Middle frontal gyrus (tissue), 1 donor: ENCODE results near the gene SLC35F3.
"Not testable (repeated sequence)": the region's sequence is repeated elsewhere in the genome, so short reads cannot be mapped to it uniquely, and the experiment has no call there.

Experiments used
- DNase-seq: peaks from one replicate; pipeline ENCODE4 v3.0.0-alpha.2; 2015; ENCODE audit warnings: low spot score; ENCODE audit errors: extremely low spot score

The SLC35F3 gene

DNA sequence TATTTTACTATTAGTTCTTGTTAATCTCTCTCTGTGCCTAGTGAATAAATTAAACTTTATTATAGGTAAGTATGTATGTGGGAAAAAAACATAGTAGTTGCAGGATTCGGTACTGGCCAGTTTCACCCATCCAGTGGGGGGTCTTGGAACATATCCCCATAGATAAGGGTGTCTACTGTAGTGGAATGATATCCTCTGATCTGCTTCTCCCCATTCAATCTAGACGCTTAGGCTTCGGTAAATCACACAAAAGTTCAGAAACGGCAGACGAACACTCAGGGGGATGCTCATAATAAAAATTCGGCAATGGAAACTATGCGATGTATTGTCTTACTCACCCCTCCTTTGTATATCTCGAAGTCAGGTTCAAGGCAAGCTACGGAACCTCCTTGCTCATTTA, 235.9 kb downstream of the SLC35F3 start:
- DNase-seq = no peak

- no peak for DNase-seq
Observed at GRCh38 chr1:234141006-234141405, 236.5 kb downstream of the SLC35F3 start.

- DNase-seq = no peak
Observed at GRCh38 chr1:234143681-234144080, 239.2 kb downstream of the SLC35F3 start.

GRCh38 chr1:234144901-234145300, 240.4 kb downstream of the SLC35F3 start:
- no peak for DNase-seq

DNA sequence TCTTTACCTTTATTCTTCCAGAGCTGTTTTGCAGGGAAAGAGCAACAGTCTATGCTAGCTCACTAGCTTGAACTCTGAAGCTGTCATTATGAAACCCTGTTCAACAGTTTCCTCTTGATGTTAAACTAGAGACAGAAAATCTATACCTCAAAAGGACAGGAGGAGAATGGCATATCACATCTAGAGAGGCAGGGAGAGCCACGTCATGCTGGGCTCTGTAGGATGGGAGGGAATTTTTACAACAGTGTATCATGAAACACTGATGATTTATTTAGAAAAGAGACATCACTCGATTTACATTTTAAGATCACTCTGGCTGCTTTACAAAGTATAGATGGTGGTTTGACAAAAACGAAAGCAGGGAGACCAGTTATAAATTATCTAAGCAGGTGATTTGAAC, 243.9 kb downstream of the SLC35F3 start:
- no peak for DNase-seq

DNA sequence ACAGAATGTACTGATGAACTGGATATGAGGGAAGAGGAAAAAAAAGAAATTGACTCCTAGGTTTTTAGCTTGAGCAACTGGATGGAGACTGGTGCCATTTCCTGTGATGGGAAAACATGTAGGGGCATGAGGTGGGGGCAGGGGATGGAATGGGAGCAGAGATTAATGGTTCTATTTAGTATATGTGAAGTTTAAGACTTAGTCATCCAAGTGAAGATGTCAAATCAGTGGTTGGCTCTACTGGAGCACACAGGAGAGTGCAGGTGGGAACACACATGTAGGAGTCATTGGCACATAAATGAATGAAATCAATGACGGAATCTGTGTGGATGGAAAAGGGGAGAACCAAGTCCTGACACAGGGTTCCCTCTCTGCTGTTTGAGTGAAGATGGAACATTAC, 244.3 kb downstream of the SLC35F3 start:
- DNase-seq = no peak

GRCh38 chr1:234149217-234149616, 244.7 kb downstream of the SLC35F3 start:
- DNase-seq = peak; percentile 12

- DNase-seq = no peak
Observed at GRCh38 chr1:234150892-234151291, 246.4 kb downstream of the SLC35F3 start.

GRCh38 chr1:234152344-234152743, 247.9 kb downstream of the SLC35F3 start:
- not testable (repeated sequence) for DNase-seq

- peak; percentile 32 for DNase-seq
Observed at GRCh38 chr1:234154320-234155251, 250.1 kb downstream of the SLC35F3 start.

DNA sequence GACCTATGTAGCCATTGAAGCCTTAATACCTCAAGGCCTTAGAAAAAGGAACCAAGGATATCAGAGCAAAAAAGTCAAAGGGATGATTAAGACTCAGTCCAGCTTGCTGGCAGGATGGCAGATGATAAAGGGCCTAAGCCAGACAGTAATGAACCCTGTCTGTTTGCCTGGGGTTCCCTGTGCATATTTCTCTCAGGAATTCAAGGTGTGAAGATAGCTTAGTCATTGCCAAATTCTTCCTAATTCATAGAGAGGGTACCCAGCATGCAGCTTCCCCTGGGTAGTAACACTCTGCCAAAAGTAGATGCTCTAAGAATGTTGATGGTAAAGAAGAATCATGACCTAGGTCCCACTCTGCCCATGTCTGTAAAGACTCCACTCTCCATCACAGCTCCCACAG, 258.2 kb downstream of the SLC35F3 start:
- DNase-seq = no peak

DNA sequence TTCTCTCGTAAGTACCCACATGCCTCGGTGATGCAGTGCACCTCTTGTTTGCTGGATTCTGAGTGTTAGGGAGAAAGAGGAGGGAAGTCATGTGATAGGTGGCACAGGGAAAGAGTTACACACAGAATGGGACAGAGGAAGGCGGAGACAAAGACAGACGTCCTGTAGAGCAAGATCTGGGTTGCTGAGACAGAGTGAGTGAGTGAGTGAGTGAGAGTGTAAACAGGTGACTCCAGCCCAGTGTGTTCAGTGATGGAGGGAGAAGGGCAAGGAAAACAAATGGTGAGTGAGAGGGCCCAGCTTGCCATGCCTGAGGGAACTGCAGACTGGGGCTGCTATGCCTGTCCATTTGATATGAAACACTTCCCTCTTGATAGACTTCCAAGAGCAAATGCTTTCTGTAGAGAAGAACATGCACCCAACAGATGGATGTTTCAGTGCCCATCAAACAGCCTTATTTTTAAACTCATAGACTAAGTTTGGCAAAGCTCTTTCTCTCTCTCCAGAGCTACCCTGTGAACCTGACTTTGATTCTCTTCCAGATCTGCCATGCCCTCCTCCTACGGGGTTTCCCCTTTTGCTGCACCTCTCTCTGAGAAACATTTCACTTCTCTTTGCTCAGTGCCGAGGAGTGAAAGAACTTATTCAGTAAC, 258.9 kb downstream of the SLC35F3 start:
- no peak for DNase-seq

DNA sequence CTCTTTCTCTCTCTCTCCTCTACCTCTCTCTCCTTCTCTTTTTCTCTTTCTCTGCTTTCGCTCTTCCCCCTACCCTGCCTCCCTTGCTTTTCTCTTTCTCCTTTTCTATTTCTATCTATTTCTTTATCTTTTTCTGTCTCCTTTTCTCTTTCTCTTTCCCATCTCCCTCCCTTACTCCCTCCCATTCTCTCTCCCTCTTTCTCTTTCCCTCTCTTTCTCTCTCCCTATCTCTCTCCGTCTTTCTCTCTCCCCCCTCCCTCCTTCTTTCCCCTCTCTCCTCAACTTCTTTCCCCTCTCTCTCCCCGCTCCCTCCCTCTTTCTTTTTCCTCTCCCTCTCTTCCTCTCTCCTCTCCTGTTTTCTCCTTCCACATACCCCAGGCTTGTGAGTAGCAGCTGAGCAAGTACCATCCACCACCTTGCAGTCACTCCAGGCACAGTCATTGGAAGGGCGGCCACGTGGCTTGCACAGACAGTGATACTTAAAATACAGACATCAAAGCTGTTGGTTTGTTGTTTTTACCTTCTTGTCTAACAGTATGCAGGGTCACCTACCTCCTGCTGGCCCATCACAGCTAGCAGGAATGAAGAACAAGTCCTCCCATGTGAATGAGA, 259.7 kb downstream of the SLC35F3 start:
- no peak for DNase-seq

GRCh38 chr1:234168061-234168724, 263.7 kb downstream of the SLC35F3 start:
- DNase-seq = no peak

DNA sequence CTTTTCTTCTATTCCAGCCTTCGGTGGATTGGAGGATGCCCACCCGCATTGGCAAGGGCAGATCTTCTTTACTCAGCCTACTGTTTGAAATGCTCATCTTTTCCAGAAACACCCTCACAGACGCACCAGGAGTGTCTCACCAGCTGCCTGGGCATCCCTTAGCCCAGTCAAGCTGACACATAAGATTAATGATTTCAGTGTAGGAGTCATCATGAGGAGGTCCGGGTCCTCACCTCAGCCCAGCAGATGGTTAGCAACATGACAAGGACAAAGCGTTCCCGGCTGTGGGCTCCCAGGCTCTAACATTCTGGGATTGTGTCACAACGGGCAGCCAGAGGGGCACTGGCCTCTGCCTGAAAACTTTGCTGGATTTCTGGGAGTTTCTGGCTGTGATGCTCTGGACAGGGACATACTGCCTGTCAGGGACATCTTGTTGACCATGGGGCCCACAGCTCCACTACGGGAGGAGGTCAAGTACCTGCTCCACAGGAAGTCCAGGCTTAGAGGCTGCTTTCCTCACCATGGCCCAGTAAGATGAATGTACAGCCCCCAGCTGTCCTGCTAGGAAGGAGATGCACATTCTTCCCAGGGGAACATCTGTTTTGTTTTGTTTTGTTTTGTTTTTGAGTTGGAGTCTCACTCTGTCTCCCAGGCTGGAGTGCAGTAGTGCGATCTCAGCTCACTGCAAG, 264.8 kb downstream of the SLC35F3 start:
- no peak for DNase-seq

- no peak for DNase-seq
Observed at GRCh38 chr1:234170067-234170466, 265.6 kb downstream of the SLC35F3 start.

DNA sequence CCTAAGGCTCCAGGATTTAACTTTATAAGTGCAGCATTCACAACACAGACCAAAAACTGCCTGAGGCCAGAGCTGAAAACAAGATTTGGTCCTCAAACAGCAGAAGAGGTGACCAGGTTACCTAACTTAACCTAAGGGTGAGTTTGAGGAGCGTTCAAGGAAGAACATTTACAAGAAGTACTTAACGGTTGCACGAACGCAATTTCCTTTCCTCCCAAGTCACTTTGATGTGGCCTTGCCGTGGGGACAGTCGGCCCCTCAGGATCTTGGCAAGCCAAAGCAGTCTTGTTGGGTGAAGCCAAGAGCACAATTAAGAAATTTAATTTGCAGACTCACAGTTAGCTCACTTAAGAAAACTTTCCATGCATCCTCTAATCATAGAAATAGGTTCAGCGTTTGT, 266.1 kb downstream of the SLC35F3 start:
- no peak for DNase-seq

GRCh38 chr1:234173968-234174367, 269.5 kb downstream of the SLC35F3 start:
- DNase-seq = no peak

GRCh38 chr1:234175363-234175762, 270.9 kb downstream of the SLC35F3 start:
- DNase-seq = no peak

DNA sequence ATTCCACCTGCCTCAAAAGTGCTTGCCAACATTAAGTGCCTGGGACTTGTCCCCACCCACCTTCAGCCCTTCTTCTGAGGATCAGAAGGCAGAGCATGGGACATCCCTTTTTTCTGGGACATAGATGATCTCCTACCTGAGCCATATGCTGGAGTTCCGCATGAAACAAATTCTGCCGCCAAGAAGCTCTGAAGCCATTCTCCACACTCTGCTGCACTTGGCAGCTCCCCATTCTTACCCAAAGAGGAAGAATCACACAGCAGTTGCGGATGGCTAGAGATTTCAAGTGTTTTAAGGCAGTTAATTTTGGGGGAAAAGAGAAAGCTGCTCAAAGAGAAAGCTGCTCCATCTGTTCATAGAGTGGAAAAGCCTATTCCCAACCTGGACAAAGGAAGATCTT, 271.5 kb downstream of the SLC35F3 start:
- peak; percentile 58 for DNase-seq

GRCh38 chr1:234176847-234177246, 272.4 kb downstream of the SLC35F3 start:
- not testable (repeated sequence) for DNase-seq
